NCI-H226 (cell line): ENCODE data around the gene AGBL1.

Experiments
- DNase-seq: peaks from one replicate; pipeline ENCODE4 v3.0.0-alpha.2; 2015

The AGBL1 gene

DNA sequence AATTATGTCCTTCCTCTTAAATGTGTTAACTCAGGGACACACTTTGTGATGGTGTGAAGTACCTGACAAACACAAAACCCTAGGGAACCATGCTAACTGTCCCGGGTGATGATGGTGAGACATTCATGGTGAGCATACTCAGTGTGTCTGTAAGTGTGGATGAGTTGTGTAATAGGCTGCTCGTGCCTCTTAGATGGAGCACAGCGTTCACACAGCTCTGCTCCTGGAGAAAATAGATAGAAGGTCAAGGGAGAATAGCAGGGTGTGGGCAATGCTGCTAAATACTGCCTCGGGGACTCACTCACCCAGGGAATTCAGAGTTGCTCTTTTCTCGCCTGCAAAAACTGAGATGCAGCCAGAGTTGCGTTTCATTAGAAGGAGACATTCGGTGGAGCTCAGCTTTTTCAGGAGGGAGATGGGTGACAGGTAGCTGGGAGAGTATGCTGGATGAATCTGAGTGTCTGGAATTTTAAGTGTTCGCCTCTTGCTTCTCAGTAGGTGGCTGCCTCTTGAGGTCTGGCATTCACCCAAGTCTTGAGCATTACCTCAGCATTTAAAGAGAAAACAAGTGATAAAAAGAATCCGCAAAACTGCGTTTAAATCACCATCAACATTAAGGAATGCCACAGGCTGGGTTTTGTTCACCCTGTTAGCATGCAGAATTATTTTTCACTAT is 813.2 kb downstream of the AGBL1 start:
- DNase-seq = peak; percentile 67

- no peak for DNase-seq
Observed at GRCh38 chr15:86894269-86894668, 814.6 kb downstream of the AGBL1 start.

DNA sequence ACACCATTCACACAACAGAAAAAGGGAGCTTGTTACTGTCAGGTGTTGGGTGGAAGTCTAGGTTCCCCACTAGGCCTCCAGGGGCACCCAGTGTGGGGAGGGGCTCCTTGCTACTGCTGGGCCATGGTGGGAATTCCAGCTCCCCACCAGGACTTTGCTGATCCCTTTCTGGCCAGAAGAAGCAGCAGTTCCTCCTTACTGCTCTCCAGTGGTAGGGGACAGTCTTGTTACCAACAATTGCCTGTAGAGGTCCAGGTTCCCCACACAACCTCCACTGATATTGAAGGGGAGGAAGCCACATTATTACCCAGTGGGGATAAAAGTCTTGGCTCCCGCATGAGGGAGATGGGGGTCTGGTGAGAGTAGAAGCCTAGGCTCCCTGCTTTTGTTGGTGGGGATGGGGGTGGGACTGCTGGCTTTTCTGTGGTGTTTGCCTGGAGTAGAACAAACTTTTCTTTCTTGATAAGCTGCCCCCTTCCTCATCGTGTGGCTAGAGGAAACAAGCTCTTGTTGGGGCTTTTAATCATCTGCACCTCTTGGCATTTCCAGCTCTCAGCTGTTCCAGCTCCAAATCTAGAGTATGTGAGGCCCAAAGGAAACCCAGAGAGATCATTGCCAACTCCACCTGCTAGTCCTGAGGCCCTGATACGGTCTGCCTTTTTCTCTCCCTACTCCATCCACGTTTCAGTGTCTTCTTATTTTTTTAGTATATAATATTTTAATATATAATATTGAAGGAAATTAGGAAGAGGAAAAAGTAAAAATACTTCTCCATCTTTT is 824.2 kb downstream of the AGBL1 start:
- DNase-seq = no peak

DNA sequence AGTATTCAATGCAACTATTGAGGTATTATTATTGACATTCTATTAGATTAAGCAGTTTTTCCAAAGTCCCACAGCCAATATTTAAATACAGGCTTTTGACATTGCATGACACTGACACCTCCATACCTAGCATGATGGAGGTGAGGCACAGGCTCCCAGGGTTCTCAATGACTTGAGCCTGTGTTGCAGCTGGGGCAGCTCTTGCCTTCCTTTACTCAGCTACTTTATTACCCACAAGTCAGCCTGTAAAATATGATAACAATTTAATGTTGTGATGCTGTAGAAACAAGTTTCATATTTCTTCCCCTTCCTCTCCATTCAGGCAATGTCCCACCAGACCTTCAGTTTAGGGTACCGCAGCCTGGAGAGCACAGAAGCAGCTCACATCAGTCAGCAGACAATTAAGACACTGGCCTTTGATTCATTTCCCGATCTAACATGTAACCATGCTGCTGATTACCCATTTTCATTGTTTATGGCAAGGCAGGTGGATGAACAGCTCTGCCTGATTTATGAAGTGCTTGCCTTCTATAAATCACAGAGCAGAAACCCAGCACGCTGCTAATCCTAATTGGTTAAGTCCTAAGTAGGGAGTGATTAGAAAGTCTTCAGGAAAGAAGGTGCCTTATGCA is 826.1 kb downstream of the AGBL1 start:
- no peak for DNase-seq

- DNase-seq = no peak
Observed at GRCh38 chr15:86906376-86906775, 826.7 kb downstream of the AGBL1 start.

DNA sequence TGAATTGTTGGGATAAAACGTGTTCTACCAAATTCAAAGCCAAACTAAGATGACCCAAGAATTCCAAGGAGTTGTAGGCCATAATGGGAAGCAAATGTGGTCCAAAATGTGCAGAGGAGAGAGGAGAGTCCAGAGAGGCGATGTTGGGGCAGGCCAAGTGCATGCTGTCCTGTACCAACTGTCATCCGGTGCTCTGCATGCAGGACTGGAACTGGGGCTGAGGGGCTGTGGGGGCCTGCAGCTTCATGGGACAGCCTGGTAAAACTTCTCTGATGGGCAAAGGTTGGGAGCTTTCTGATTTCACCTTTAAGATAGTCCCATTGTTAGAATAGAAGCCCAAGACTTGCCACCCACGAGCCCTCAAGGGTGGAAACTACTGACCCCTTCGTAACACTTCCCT is 831.4 kb downstream of the AGBL1 start:
- no peak for DNase-seq

- DNase-seq = no peak
Observed at GRCh38 chr15:86912661-86913060, 833.0 kb downstream of the AGBL1 start.

DNA sequence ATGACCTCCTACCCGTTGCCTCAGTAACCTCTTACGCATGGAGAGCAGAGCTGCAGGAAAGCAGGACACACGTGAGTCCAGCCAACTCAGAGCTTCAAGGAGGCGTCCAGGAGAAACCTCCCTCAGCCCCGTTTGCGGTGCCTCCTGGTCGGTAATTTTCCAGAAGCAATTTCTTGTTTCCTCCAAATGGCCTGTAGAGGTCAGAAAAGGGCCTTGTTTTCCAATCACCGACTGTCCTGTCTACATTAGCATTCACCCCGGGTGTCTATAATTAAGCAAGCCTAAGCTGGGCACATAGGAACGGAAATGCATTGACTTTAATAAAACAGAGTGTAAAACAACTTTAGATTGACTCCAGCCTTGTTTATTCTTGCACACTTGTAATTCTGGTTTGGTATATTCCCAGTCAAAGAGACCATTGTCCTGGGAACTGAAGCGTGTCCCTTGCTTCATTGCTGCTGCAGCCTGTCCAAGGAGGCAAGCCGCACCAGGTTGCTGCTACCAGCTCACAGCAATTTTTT is 836.2 kb downstream of the AGBL1 start:
- peak; percentile 56 for DNase-seq

- DNase-seq = no peak
Observed at GRCh38 chr15:86916671-86917360, 837.1 kb downstream of the AGBL1 start.

DNA sequence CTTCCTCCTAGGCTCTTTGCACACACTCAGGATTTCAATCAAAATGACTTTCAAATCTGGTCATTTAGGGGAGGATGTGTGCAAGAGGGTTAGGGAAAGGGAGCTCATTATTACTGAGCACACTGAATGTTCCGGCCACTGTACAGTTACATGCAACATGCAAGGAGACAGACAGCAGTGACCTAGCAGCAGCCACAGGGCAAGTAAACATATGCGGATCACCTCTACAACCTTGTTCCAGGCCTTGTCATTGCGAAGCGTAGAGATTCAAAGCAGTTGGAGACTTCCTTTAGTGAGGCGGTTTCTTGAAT is 837.6 kb downstream of the AGBL1 start:
- no peak for DNase-seq

GRCh38 chr15:86919581-86919980 is 839.9 kb downstream of the AGBL1 start:
- no peak for DNase-seq

- no peak for DNase-seq
Observed at GRCh38 chr15:86929461-86929860, 849.8 kb downstream of the AGBL1 start.

DNA sequence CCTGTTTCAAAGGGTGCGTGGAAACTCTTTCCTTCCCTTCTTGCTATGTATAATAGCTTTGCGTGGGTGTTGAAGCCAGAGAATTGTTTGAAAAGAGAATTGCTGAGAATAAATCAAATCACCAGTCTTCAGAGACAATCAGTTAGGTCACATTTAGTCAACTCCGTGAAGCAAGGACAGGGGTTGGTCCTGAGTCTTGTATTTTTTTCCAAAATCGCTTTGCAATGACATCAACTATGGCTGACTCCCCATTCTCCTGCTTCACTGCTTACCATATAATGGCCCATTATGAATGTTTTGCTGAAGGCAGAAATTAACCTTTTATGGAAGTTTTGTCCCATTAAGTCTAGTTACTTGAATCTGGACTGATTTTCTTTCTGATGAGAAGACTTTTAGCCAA is 852.8 kb downstream of the AGBL1 start:
- DNase-seq = no peak

- DNase-seq = no peak
Observed at GRCh38 chr15:86935841-86936240, 856.2 kb downstream of the AGBL1 start.

DNA sequence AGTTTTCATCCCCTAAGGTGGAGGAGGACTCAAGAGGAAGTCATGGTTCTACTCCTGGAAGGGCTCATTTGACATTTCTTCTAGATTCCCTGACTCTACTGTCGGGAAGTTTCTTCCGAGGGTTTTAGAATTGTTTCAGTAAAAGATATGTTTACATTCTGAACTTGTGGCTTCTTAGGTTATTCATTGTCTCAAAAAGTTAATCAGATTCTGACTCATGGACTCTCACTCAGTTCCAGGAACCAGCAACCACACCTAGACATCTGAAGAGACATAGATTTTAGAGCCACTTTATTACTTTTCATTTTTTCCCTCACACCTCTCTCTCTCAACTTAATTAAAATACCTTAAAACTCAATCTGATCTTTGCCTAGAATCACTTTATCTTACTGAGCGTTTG is 862.6 kb downstream of the AGBL1 start:
- DNase-seq = no peak

DNA sequence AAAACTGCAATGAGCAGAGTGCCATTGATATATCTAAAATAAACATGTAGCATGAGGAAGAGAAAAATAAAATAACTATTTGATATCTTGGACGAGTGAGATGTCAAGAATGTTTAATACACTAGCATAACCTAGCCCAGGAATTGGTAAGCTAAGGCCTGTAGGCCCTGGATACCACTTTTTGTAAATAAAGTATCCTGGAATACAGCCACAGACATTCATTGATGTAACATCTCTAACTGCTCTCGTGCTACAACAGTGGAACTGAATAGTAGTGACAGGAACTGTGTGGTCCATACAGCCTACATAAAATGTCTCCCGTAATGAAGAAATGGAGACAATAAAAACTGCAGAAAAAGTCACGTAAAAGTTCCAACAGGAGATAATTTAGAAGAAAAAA is 869.0 kb downstream of the AGBL1 start:
- DNase-seq = no peak

- no peak for DNase-seq
Observed at GRCh38 chr15:86959254-86959653, 879.6 kb downstream of the AGBL1 start.

DNA sequence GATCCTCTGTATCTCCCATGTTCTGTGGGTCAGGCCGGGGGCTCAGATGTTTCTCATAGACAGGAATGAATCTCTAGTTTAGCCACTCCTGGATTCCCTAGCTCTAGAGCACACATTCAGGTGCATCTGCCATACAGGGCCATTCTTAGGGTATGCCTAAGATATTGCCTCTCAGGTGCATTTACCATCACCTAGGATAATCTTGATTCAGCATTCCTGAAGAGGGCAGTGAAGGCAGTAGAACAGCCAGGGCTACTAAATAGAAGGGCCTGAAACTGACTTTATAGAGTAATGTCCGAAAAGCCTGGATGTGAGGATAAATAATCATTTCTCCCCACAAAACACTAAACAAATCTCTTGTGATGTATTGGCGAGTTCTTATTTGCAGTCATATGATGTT is 882.0 kb downstream of the AGBL1 start:
- no peak for DNase-seq

- DNase-seq = no peak
Observed at GRCh38 chr15:86964271-86964670, 884.6 kb downstream of the AGBL1 start.

- no peak for DNase-seq
Observed at GRCh38 chr15:86968244-86968643, 888.6 kb downstream of the AGBL1 start.

DNA sequence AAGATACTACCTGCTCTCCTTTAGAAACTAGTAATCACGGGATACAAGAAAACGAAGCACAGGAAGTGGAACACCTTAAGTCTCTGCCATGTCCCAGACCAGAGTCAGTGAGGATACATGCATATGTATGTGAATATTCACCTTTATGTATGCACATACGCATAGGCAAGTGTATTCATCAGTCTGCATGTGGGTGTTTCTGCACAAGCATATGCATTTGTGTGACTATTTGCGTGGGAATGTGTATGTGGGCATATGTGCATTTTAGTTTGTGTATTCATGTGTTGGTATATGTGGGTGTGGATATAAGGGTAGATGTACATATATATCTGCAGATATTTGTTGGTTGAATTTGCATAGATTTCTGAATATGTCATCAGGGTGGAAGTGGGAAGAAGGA is 889.7 kb downstream of the AGBL1 start:
- DNase-seq = no peak

DNA sequence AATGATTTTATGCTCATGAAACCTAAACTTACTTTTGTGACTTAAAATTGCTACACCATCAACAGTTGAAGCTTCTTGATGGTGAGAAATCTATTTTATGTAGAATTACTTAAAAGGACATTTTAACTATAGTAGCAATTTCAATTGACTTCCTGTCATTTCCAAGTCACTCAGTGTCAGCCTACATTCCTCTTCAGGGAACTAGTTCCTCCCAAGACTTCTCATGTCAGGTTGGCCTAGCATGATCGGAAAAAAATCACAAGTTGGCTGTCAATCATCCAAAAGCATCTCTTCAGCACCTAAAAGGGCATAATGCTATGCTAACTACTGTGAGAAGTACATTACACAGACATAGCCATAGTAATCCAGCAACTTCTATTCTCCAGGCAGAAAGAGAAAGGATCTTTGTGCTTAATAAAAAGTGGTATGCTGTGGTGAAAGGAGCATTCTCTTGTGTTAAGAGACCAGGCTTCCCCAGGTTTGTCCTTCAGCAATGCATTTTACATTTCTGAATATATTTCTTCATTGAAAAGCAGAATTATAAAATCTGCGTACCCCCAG is 893.7 kb downstream of the AGBL1 start:
- no peak for DNase-seq

DNA sequence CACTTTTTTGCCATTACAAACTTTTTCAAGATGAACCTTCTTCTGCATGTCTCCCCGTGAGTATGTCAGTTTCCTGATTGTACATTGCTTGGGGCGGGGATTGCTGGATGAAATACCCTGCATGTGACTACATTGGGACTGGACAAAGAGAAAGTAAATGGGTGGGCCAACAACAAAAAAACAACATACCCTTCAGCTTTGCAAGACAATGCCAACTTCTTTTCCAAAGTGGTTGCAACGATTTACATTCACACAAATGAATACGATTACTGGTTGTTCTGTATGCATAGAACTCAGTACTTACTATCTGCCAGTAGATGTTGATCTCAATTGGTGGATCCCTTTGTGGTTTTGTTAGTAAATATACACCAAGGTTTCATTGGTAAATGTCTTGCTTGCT is 908.4 kb downstream of the AGBL1 start:
- DNase-seq = no peak
